Suprapubic skin (tissue), 4 donors: ENCODE results near the gene GPC5. TPM values are rescaled to one million over a fixed set of nuclear protein-coding genes. Genes with fewer than 3 reads are reported as not detected.
"Not testable (repeated sequence)": the region's sequence is repeated elsewhere in the genome, so short reads cannot be mapped to it uniquely, and the experiment has no call there.

ENCODE experiments used
- DNase-seq, 2 donors: peaks; one replicate each; pipeline ENCODE4 v3.0.0-alpha.2; 2019; ENCODE audit warnings: low spot score in 2 of 2
- H3K27ac ChIP-seq: fragments of 200-600 bp; sonication (generic); one replicate; pipeline ENCODE4 v1.5.1; 2019
- H3K27me3 ChIP-seq: fragments of 200-600 bp; sonication (generic); one replicate; pipeline ENCODE4 v1.5.1; 2019
- H3K36me3 ChIP-seq: fragments of 200-600 bp; sonication (generic); one replicate; pipeline ENCODE4 v1.5.1; 2019
- H3K4me1 ChIP-seq: fragments of 200-600 bp; sonication (generic); one replicate; pipeline ENCODE4 v1.5.1; 2019
- H3K4me3 ChIP-seq: fragments of 200-600 bp; sonication (generic); one replicate; pipeline ENCODE4 v1.5.1; 2019; ENCODE audit warnings: mild to moderate bottlenecking
- H3K9me3 ChIP-seq: fragments of 200-600 bp; sonication (generic); one replicate; pipeline ENCODE4 v1.5.1; 2019
- CTCF ChIP-seq, 2 donors: fragments of 200-600 bp in 1 of 2; fragments of 450-650 bp in 1 of 2; sonication (generic) in 1 of 2; IDR thresholded peaks; one replicate each; pipeline ENCODE4 v1.5.1; 2016 to 2019; ENCODE audit warnings: antibody characterized with exemption in 2 of 2, mild to moderate bottlenecking in 1 of 2, moderate library complexity in 1 of 2
- EP300 ChIP-seq: sonication (generic); formaldehyde crosslinking; IDR thresholded peaks from one replicate; pipeline ENCODE4 v1.6.1; 2017; ENCODE audit warnings: antibody characterized with exemption
- POLR2A ChIP-seq, 2 donors: fragments of 450-650 bp; IDR thresholded peaks; one replicate each; pipeline ENCODE4 v1.6.1; 2017; ENCODE audit warnings: antibody characterized with exemption in 2 of 2, mild to moderate bottlenecking in 2 of 2, moderate library complexity in 2 of 2
- POLR2AphosphoS5 ChIP-seq, 3 donors: sonication (generic); formaldehyde crosslinking; IDR thresholded peaks; one replicate each; pipeline ENCODE4 v1.6.1; 2017; ENCODE audit warnings: antibody characterized with exemption in 3 of 3
- WGBS: methylation state at CpG from one replicate; pipeline ENCODE4 v1.1.5; 2018; 5-methylcytosine and 5-hydroxymethylcytosine counted together
- total RNA-seq, 4 donors: library from RNA; depleted of rRNA; stranded (reverse); fragments of >200 nt; gene quantifications; one replicate each; pipeline ENCODE4 v1.1.0, GENCODE V29; 2016

The GPC5 gene
- total RNA-seq, 4 donors from 2014 or later = 0.55 TPM; not detected in 3

- Histone ChIP-seq H3K27me3 (peaks cover 32% of the 10 kb centered on the region), H3K27ac (no peak overlapping the region), H3K4me3 (no peak overlapping the region), H3K4me1 (peaks cover 15% of the 10 kb centered on the region), H3K9me3 (no peaks in the 10 kb centered on the region), H3K36me3 (no peaks in the 10 kb centered on the region)
- WGBS = 78% methylated on average over 2 of the region's 2 CpGs
- DNase-seq = no peak
- TF ChIP-seq POLR2AphosphoS5 (IDR thresholded peaks at IDR 0.05) (no peak), EP300 (no peak), POLR2A (IDR thresholded peaks at IDR 0.05) (no peak), CTCF (IDR thresholded peaks at IDR 0.05) (no peak)
Observed at GRCh38 chr13:91401920-91402319, 3.5 kb downstream of the GPC5 start.

GRCh38 chr13:91405240-91405639 is 6.8 kb downstream of the GPC5 start:
- H3K4me1 ChIP-seq = no peaks in the 10 kb centered on the region
- H3K27ac ChIP-seq = no peak overlapping the region
- DNase-seq = no peak
- peaks cover 5% of the 10 kb centered on the region for H3K27me3 ChIP-seq
- no peaks in the 10 kb centered on the region for H3K9me3 ChIP-seq
- WGBS = 89% methylated on average over 6 of the region's 6 CpGs
- H3K36me3 ChIP-seq = no peaks in the 10 kb centered on the region
- no peak overlapping the region for H3K4me3 ChIP-seq
- TF ChIP-seq CTCF (IDR thresholded peaks at IDR 0.05) (no peak), POLR2A (IDR thresholded peaks at IDR 0.05) (no peak), EP300 (no peak), POLR2AphosphoS5 (IDR thresholded peaks at IDR 0.05) (no peak)

- DNase-seq = no peak
- 60% methylated on average over 5 of the region's 5 CpGs for WGBS
- TF ChIP-seq EP300 (no peak), POLR2AphosphoS5 (IDR thresholded peaks at IDR 0.05) (no peak), POLR2A (IDR thresholded peaks at IDR 0.05) (no peak)
- Histone ChIP-seq H3K27ac (no peak overlapping the region), H3K4me1 (no peaks in the 10 kb centered on the region), H3K27me3 (no peaks in the 10 kb centered on the region), H3K9me3 (no peaks in the 10 kb centered on the region), H3K4me3 (no peak overlapping the region), H3K36me3 (no peaks in the 10 kb centered on the region)
Observed at GRCh38 chr13:91406619-91407018, 8.2 kb downstream of the GPC5 start.

- Histone ChIP-seq H3K36me3 (no peaks in the 10 kb centered on the region), H3K4me3 (no peak overlapping the region), H3K4me1 (no peaks in the 10 kb centered on the region), H3K27ac (no peak overlapping the region), H3K9me3 (no peaks in the 10 kb centered on the region), H3K27me3 (no peaks in the 10 kb centered on the region)
- 65% methylated on average over 2 of the region's 2 CpGs for WGBS
- DNase-seq = no peak
- TF ChIP-seq POLR2AphosphoS5 (IDR thresholded peaks at IDR 0.05) = no peak
- TF ChIP-seq POLR2A (IDR thresholded peaks at IDR 0.05) = no peak
- TF ChIP-seq EP300 = no peak
- TF ChIP-seq CTCF (IDR thresholded peaks at IDR 0.05) = no peak
Observed at GRCh38 chr13:91408971-91409370, 10.6 kb downstream of the GPC5 start.

- not testable (repeated sequence) for DNase-seq, H3K27me3 ChIP-seq, H3K9me3 ChIP-seq, H3K36me3 ChIP-seq, H3K4me1 ChIP-seq, H3K27ac ChIP-seq, H3K4me3 ChIP-seq
- whole genome bisulfite sequencing = 71% methylated on average over 5 of the region's 5 CpGs
Observed at GRCh38 chr13:91416579-91416978, 18.2 kb downstream of the GPC5 start.

- Histone ChIP-seq H3K9me3 (no peaks in the 10 kb centered on the region), H3K27me3 (no peaks in the 10 kb centered on the region), H3K27ac (no peak overlapping the region), H3K4me3 (no peak overlapping the region), H3K4me1 (no peaks in the 10 kb centered on the region), H3K36me3 (no peaks in the 10 kb centered on the region)
- TF ChIP-seq CTCF (IDR thresholded peaks at IDR 0.05) (no peak), POLR2AphosphoS5 (IDR thresholded peaks at IDR 0.05) (no peak), POLR2A (IDR thresholded peaks at IDR 0.05) (no peak), EP300 (no peak)
- no peak for DNase-seq
- 48% methylated on average over 6 of the region's 6 CpGs for WGBS
Observed at GRCh38 chr13:91417660-91418325, 19.4 kb downstream of the GPC5 start.
